ENCODE measurements around the gene SEMA3C.

Gene SEMA3C

GRCh38 chr7:80735330-80735729 is 183.5 kb downstream of the SEMA3C start:
- no peak overlapping the region for H3K9ac ChIP-seq (ENCODE audit: low read length)
- H3K27me3 ChIP-seq (ENCODE audit: control insufficient read depth, insufficient read depth, low read length) = no peaks in the 10 kb centered on the region
- H3K4me1 ChIP-seq (ENCODE audit: control insufficient read depth, low read depth, low read length) = peaks cover 5% of the 10 kb centered on the region
- no peaks in the 10 kb centered on the region for H3K36me3 ChIP-seq (ENCODE audit: control insufficient read depth, low read depth, low read length)
- H3K4me3 ChIP-seq (ENCODE audit: low read length) = no peak overlapping the region
- H3K27ac ChIP-seq (ENCODE audit: low read length) = no peak overlapping the region
- no peaks in the 10 kb centered on the region for H3K9me3 ChIP-seq (ENCODE audit: control insufficient read depth, low read depth, low read length)

- Histone ChIP-seq H3K27ac (ENCODE audit: low read length) (no peak overlapping the region), H3K4me3 (ENCODE audit: low read length) (no peak overlapping the region), H3K27me3 (ENCODE audit: control insufficient read depth, insufficient read depth, low read length) (no peaks in the 10 kb centered on the region), H3K4me1 (ENCODE audit: control insufficient read depth, low read depth, low read length) (peaks cover 5% of the 10 kb centered on the region), H3K36me3 (ENCODE audit: control insufficient read depth, low read depth, low read length) (no peaks in the 10 kb centered on the region), H3K9ac (ENCODE audit: low read length) (no peak overlapping the region), H3K9me3 (ENCODE audit: control insufficient read depth, low read depth, low read length) (no peaks in the 10 kb centered on the region)
Observed at GRCh38 chr7:80734011-80734410, 184.8 kb downstream of the SEMA3C start.

- Histone ChIP-seq H3K9me3 (ENCODE audit: control insufficient read depth, low read depth, low read length) (no peaks in the 10 kb centered on the region), H3K4me3 (ENCODE audit: low read length) (no peak overlapping the region), H3K9ac (ENCODE audit: low read length) (no peak overlapping the region), H3K4me1 (ENCODE audit: control insufficient read depth, low read depth, low read length) (peaks cover 5% of the 10 kb centered on the region), H3K27ac (ENCODE audit: low read length) (no peak overlapping the region), H3K27me3 (ENCODE audit: control insufficient read depth, insufficient read depth, low read length) (no peaks in the 10 kb centered on the region), H3K36me3 (ENCODE audit: control insufficient read depth, low read depth, low read length) (no peaks in the 10 kb centered on the region)
Observed at GRCh38 chr7:80733333-80733915, 185.4 kb downstream of the SEMA3C start.

GRCh38 chr7:80732630-80733029 is 186.2 kb downstream of the SEMA3C start:
- H3K4me3 ChIP-seq (ENCODE audit: low read length) = no peak overlapping the region

GRCh38 chr7:80731281-80731680 is 187.6 kb downstream of the SEMA3C start:
- Histone ChIP-seq H3K27ac (ENCODE audit: low read length) (no peak overlapping the region), H3K27me3 (ENCODE audit: control insufficient read depth, insufficient read depth, low read length) (no peaks in the 10 kb centered on the region), H3K9me3 (ENCODE audit: control insufficient read depth, low read depth, low read length) (no peaks in the 10 kb centered on the region), H3K36me3 (ENCODE audit: control insufficient read depth, low read depth, low read length) (no peaks in the 10 kb centered on the region), H3K4me3 (ENCODE audit: low read length) (no peak overlapping the region), H3K4me1 (ENCODE audit: control insufficient read depth, low read depth, low read length) (peaks cover 5% of the 10 kb centered on the region), H3K9ac (ENCODE audit: low read length) (no peak overlapping the region)

More at GRCh38 chr7:80732630-80733029, 186.2 kb downstream of the SEMA3C start:
- H3K9ac ChIP-seq (ENCODE audit: low read length) = no peak overlapping the region
- peaks cover 5% of the 10 kb centered on the region for H3K4me1 ChIP-seq (ENCODE audit: control insufficient read depth, low read depth, low read length)
- no peaks in the 10 kb centered on the region for H3K27me3 ChIP-seq (ENCODE audit: control insufficient read depth, insufficient read depth, low read length)
- H3K27ac ChIP-seq (ENCODE audit: low read length) = no peak overlapping the region
- no peaks in the 10 kb centered on the region for H3K9me3 ChIP-seq (ENCODE audit: control insufficient read depth, low read depth, low read length)
- no peaks in the 10 kb centered on the region for H3K36me3 ChIP-seq (ENCODE audit: control insufficient read depth, low read depth, low read length)

- Histone ChIP-seq H3K36me3 (ENCODE audit: control insufficient read depth, low read depth, low read length) (no peaks in the 10 kb centered on the region), H3K4me1 (ENCODE audit: control insufficient read depth, low read depth, low read length) (peaks cover 11% of the 10 kb centered on the region), H3K9me3 (ENCODE audit: control insufficient read depth, low read depth, low read length) (no peaks in the 10 kb centered on the region), H3K9ac (ENCODE audit: low read length) (no peak overlapping the region), H3K27me3 (ENCODE audit: control insufficient read depth, insufficient read depth, low read length) (no peaks in the 10 kb centered on the region), H3K27ac (ENCODE audit: low read length) (no peak overlapping the region), H3K4me3 (ENCODE audit: low read length) (no peak overlapping the region)
Observed at GRCh38 chr7:80729591-80730320, 189.1 kb downstream of the SEMA3C start.

- Histone ChIP-seq H3K4me3 (ENCODE audit: low read length) (no peak overlapping the region), H3K36me3 (ENCODE audit: control insufficient read depth, low read depth, low read length) (no peaks in the 10 kb centered on the region), H3K27ac (ENCODE audit: low read length) (no peak overlapping the region), H3K27me3 (ENCODE audit: control insufficient read depth, insufficient read depth, low read length) (no peaks in the 10 kb centered on the region), H3K9ac (ENCODE audit: low read length) (no peak overlapping the region), H3K4me1 (ENCODE audit: control insufficient read depth, low read depth, low read length) (peaks cover 42% of the 10 kb centered on the region), H3K9me3 (ENCODE audit: control insufficient read depth, low read depth, low read length) (no peaks in the 10 kb centered on the region)
Observed at GRCh38 chr7:80726666-80727065, 192.2 kb downstream of the SEMA3C start.

- Histone ChIP-seq H3K27ac (ENCODE audit: low read length) (no peak overlapping the region), H3K9me3 (ENCODE audit: control insufficient read depth, low read depth, low read length) (no peaks in the 10 kb centered on the region), H3K27me3 (ENCODE audit: control insufficient read depth, insufficient read depth, low read length) (no peaks in the 10 kb centered on the region), H3K36me3 (ENCODE audit: control insufficient read depth, low read depth, low read length) (no peaks in the 10 kb centered on the region), H3K9ac (ENCODE audit: low read length) (no peak overlapping the region), H3K4me3 (ENCODE audit: low read length) (no peak overlapping the region), H3K4me1 (ENCODE audit: control insufficient read depth, low read depth, low read length) (peaks cover 43% of the 10 kb centered on the region)
Observed at GRCh38 chr7:80725181-80725611, 193.7 kb downstream of the SEMA3C start.

- Histone ChIP-seq H3K9ac (ENCODE audit: low read length) (no peak overlapping the region), H3K4me3 (ENCODE audit: low read length) (no peak overlapping the region), H3K9me3 (ENCODE audit: control insufficient read depth, low read depth, low read length) (no peaks in the 10 kb centered on the region), H3K36me3 (ENCODE audit: control insufficient read depth, low read depth, low read length) (no peaks in the 10 kb centered on the region), H3K4me1 (ENCODE audit: control insufficient read depth, low read depth, low read length) (peaks cover 43% of the 10 kb centered on the region), H3K27ac (ENCODE audit: low read length) (no peak overlapping the region), H3K27me3 (ENCODE audit: control insufficient read depth, insufficient read depth, low read length) (no peaks in the 10 kb centered on the region)
Observed at GRCh38 chr7:80724249-80724871, 194.5 kb downstream of the SEMA3C start.

GRCh38 chr7:80722616-80723195 is 196.1 kb downstream of the SEMA3C start:
- Histone ChIP-seq H3K4me1 (ENCODE audit: control insufficient read depth, low read depth, low read length) (peaks cover 43% of the 10 kb centered on the region), H3K27me3 (ENCODE audit: control insufficient read depth, insufficient read depth, low read length) (no peaks in the 10 kb centered on the region), H3K27ac (ENCODE audit: low read length) (no peak overlapping the region), H3K4me3 (ENCODE audit: low read length) (no peak overlapping the region), H3K36me3 (ENCODE audit: control insufficient read depth, low read depth, low read length) (no peaks in the 10 kb centered on the region), H3K9me3 (ENCODE audit: control insufficient read depth, low read depth, low read length) (no peaks in the 10 kb centered on the region), H3K9ac (ENCODE audit: low read length) (no peak overlapping the region)

GRCh38 chr7:80721883-80722615 is 196.8 kb downstream of the SEMA3C start:
- Histone ChIP-seq H3K4me3 (ENCODE audit: low read length) (no peak overlapping the region), H3K36me3 (ENCODE audit: control insufficient read depth, low read depth, low read length) (no peaks in the 10 kb centered on the region), H3K4me1 (ENCODE audit: control insufficient read depth, low read depth, low read length) (peaks cover 43% of the 10 kb centered on the region), H3K9me3 (ENCODE audit: control insufficient read depth, low read depth, low read length) (no peaks in the 10 kb centered on the region), H3K27me3 (ENCODE audit: control insufficient read depth, insufficient read depth, low read length) (no peaks in the 10 kb centered on the region), H3K9ac (ENCODE audit: low read length) (no peak overlapping the region), H3K27ac (ENCODE audit: low read length) (no peak overlapping the region)

Measured in iPS-18a (cell line).